Activated CD4-positive, alpha-beta T cell treated with anti-CD3 and anti-CD28 coated beads, Interleukin-2, amount 50 U/mL, for 1 hour (primary cell): Measurements from ENCODE around the gene SSH3.

Source experiments
- DNase-seq: peaks from one replicate; pipeline ENCODE4 v3.0.0-alpha.2; 2020

Gene SSH3

GRCh38 chr11:67351275-67352005 lies 48.1 kb downstream of the SSH3 start:
- DNase-seq = peak; percentile 67

- no peak for DNase-seq
Observed at GRCh38 chr11:67352546-67353316, 49.4 kb downstream of the SSH3 start.

GRCh38 chr11:67353317-67354074 lies 50.2 kb downstream of the SSH3 start, which contains the start of gene POLD4:
POLD4 (minus strand) TSS chr11:67353546; CDS start chr11:67353399, 147 bp downstream.
- DNase-seq = peak; percentile 96

- no peak for DNase-seq
Observed at GRCh38 chr11:67354075-67355022, 51.0 kb downstream of the SSH3 start.

GRCh38 chr11:67355023-67355793 lies 51.9 kb downstream of the SSH3 start:
- DNase-seq = no peak

- no peak for DNase-seq
Observed at GRCh38 chr11:67355794-67356386, 52.6 kb downstream of the SSH3 start.

- no peak for DNase-seq
Observed at GRCh38 chr11:67356387-67356863, 53.1 kb downstream of the SSH3 start.

- DNase-seq = peak; percentile 62
Observed at GRCh38 chr11:67356864-67357561, 53.7 kb downstream of the SSH3 start.

GRCh38 chr11:67357831-67358670 lies 54.7 kb downstream of the SSH3 start:
- DNase-seq = no peak
